Activated T-helper 2 cell treated with anti-CD3 and anti-CD28 coated beads, Interferon-gamma antibody, Interleukin-2, Interleukin-4, amounts not matched to agents 10 μg/mL and 5 μg/mL and 100 μg/mL, durations not matched to agents 14 hours and 24 hours and 36 hours (primary cell): ENCODE results near the gene KSR1. TPM values are rescaled to one million over a fixed set of nuclear protein-coding genes. Genes with fewer than 3 reads are reported as not detected.
"Not testable (repeated sequence)": the region's sequence is repeated elsewhere in the genome, so short reads cannot be mapped to it uniquely, and the experiment has no call there.

Source experiments
- DNase-seq: peaks from one replicate; pipeline ENCODE4 v3.0.0; 2021; ENCODE audit warnings: low spot score
- H3K27ac Mint-ChIP-seq: one replicate; pipeline ENCODE4 v1.8.0; 2021; ENCODE audit warnings: mixed read lengths
- H3K27me3 Mint-ChIP-seq: one replicate; pipeline ENCODE4 v1.8.0; 2021; ENCODE audit warnings: low read depth, mixed read lengths
- H3K36me3 Mint-ChIP-seq: one replicate; pipeline ENCODE4 v1.8.0; 2021; ENCODE audit warnings: low read depth, mixed read lengths
- H3K4me1 Mint-ChIP-seq: one replicate; pipeline ENCODE4 v1.8.0; 2021; ENCODE audit warnings: low read depth, mixed read lengths
- H3K4me3 Mint-ChIP-seq: one replicate; pipeline ENCODE4 v1.8.0; 2021; ENCODE audit warnings: low read depth, mild to moderate bottlenecking, moderate library complexity, mixed read lengths
- H3K9me3 Mint-ChIP-seq: one replicate; pipeline ENCODE4 v1.8.0; 2021; ENCODE audit warnings: mixed read lengths
- intact Hi-C: fragments of 100-400 bp; cut with micrococcal nuclease; formaldehyde crosslinking; loops from one replicate; pipeline ENCODE4 v1.15.1; 2023
- total RNA-seq: library from RNA; stranded (reverse); gene quantifications from 2 replicates; pipeline ENCODE4 v1.2.3, GENCODE V29; 2022

Gene KSR1
- total RNA-seq, 1 donor from 2014 or later: 96.5 TPM

- no peak overlapping the region for H3K27ac Mint-ChIP-seq
- H3K9me3 Mint-ChIP-seq: no peaks in the 10 kb centered on the region
- H3K36me3 Mint-ChIP-seq: no peaks in the 10 kb centered on the region
Measured at GRCh38 chr17:27429666-27430382, 26.4 kb upstream of the KSR1 start.

GRCh38 chr17:27430383-27430840, 25.8 kb upstream of the KSR1 start:
- Mint-ChIP-seq H3K27me3 (no peaks in the 10 kb centered on the region), H3K27ac (no peak overlapping the region), H3K4me3 (no peak overlapping the region), H3K4me1 (no peaks in the 10 kb centered on the region), H3K9me3 (no peaks in the 10 kb centered on the region), H3K36me3 (no peaks in the 10 kb centered on the region)
- intact Hi-C loops: no loop called here
- no peak for DNase-seq

More at GRCh38 chr17:27429666-27430382, 26.4 kb upstream of the KSR1 start:
- no peaks in the 10 kb centered on the region for H3K4me1 Mint-ChIP-seq
- intact Hi-C loops: no loop called here
- no peak for DNase-seq
- H3K4me3 Mint-ChIP-seq: no peak overlapping the region
- H3K27me3 Mint-ChIP-seq: no peaks in the 10 kb centered on the region

GRCh38 chr17:27430882-27431491, 25.3 kb upstream of the KSR1 start:
- DNase-seq: no peak
- no peaks in the 10 kb centered on the region for H3K4me1 Mint-ChIP-seq
- H3K4me3 Mint-ChIP-seq: no peak overlapping the region
- H3K9me3 Mint-ChIP-seq: no peaks in the 10 kb centered on the region
- H3K27ac Mint-ChIP-seq: no peak overlapping the region
- no peaks in the 10 kb centered on the region for H3K36me3 Mint-ChIP-seq
- intact Hi-C loops: no loop called here
- no peaks in the 10 kb centered on the region for H3K27me3 Mint-ChIP-seq

GRCh38 chr17:27433521-27433920, 22.7 kb upstream of the KSR1 start:
- intact Hi-C loops: no loop called here
- Mint-ChIP-seq H3K27ac (no peak overlapping the region), H3K4me3 (no peak overlapping the region), H3K27me3 (no peaks in the 10 kb centered on the region), H3K36me3 (no peaks in the 10 kb centered on the region), H3K9me3 (no peaks in the 10 kb centered on the region), H3K4me1 (no peaks in the 10 kb centered on the region)
- no peak for DNase-seq

GRCh38 chr17:27435431-27436070, 20.7 kb upstream of the KSR1 start:
- not testable (repeated sequence) for H3K4me1 Mint-ChIP-seq, H3K9me3 Mint-ChIP-seq

GRCh38 chr17:27438348-27438998, 17.8 kb upstream of the KSR1 start:
- H3K36me3 Mint-ChIP-seq: no peaks in the 10 kb centered on the region
- DNase-seq: no peak
- H3K4me3 Mint-ChIP-seq: no peak overlapping the region
- peaks cover 4% of the 10 kb centered on the region for H3K4me1 Mint-ChIP-seq
- H3K27ac Mint-ChIP-seq: no peak overlapping the region
- H3K9me3 Mint-ChIP-seq: no peaks in the 10 kb centered on the region
- no peaks in the 10 kb centered on the region for H3K27me3 Mint-ChIP-seq
- intact Hi-C loops: no loop called here

More at GRCh38 chr17:27435431-27436070, 20.7 kb upstream of the KSR1 start:
- intact Hi-C loops, H3K27me3 Mint-ChIP-seq, H3K4me3 Mint-ChIP-seq, DNase-seq, H3K27ac Mint-ChIP-seq, H3K36me3 Mint-ChIP-seq: not testable (repeated sequence)

- no peaks in the 10 kb centered on the region for H3K9me3 Mint-ChIP-seq
- no peak overlapping the region for H3K27ac Mint-ChIP-seq
- no peak for DNase-seq
- intact Hi-C loops: no loop called here
- no peak overlapping the region for H3K4me3 Mint-ChIP-seq
- peaks cover 4% of the 10 kb centered on the region for H3K4me1 Mint-ChIP-seq
- H3K36me3 Mint-ChIP-seq: no peaks in the 10 kb centered on the region
- H3K27me3 Mint-ChIP-seq: no peaks in the 10 kb centered on the region
Measured at GRCh38 chr17:27439342-27439741, 16.9 kb upstream of the KSR1 start.

GRCh38 chr17:27442702-27443101, 13.5 kb upstream of the KSR1 start:
- no peak overlapping the region for H3K4me3 Mint-ChIP-seq
- intact Hi-C loops: no loop called here
- DNase-seq: no peak
- H3K36me3 Mint-ChIP-seq: no peaks in the 10 kb centered on the region
- H3K4me1 Mint-ChIP-seq: peaks cover 6% of the 10 kb centered on the region
- H3K27me3 Mint-ChIP-seq: peaks cover 7% of the 10 kb centered on the region
- no peak overlapping the region for H3K27ac Mint-ChIP-seq
- no peaks in the 10 kb centered on the region for H3K9me3 Mint-ChIP-seq

GRCh38 chr17:27443491-27443890, 12.8 kb upstream of the KSR1 start:
- Mint-ChIP-seq H3K27me3 (peaks cover 7% of the 10 kb centered on the region), H3K27ac (no peak overlapping the region), H3K9me3 (no peaks in the 10 kb centered on the region), H3K4me1 (peaks cover 6% of the 10 kb centered on the region), H3K36me3 (no peaks in the 10 kb centered on the region), H3K4me3 (no peak overlapping the region)
- intact Hi-C loops: no loop called here
- no peak for DNase-seq

GRCh38 chr17:27445971-27446370, 10.3 kb upstream of the KSR1 start:
- Mint-ChIP-seq H3K27ac (no peak overlapping the region), H3K9me3 (no peaks in the 10 kb centered on the region), H3K36me3 (no peaks in the 10 kb centered on the region), H3K4me1 (peaks cover 4% of the 10 kb centered on the region), H3K27me3 (peaks cover 9% of the 10 kb centered on the region), H3K4me3 (no peak overlapping the region)
- intact Hi-C loops: no loop called here
- no peak for DNase-seq

- H3K27ac Mint-ChIP-seq: no peak overlapping the region
- H3K9me3 Mint-ChIP-seq: no peaks in the 10 kb centered on the region
- no peaks in the 10 kb centered on the region for H3K36me3 Mint-ChIP-seq
- H3K4me1 Mint-ChIP-seq: peaks cover 4% of the 10 kb centered on the region
- intact Hi-C loops: no loop called here
- H3K27me3 Mint-ChIP-seq: peaks cover 9% of the 10 kb centered on the region
- DNase-seq: no peak
- no peak overlapping the region for H3K4me3 Mint-ChIP-seq
Measured at GRCh38 chr17:27446569-27447301, 9.5 kb upstream of the KSR1 start.

- H3K4me1 Mint-ChIP-seq, H3K9me3 Mint-ChIP-seq, DNase-seq, intact Hi-C loops, H3K36me3 Mint-ChIP-seq, H3K4me3 Mint-ChIP-seq, H3K27ac Mint-ChIP-seq: not testable (repeated sequence)
- peaks cover 12% of the 10 kb centered on the region for H3K27me3 Mint-ChIP-seq
Measured at GRCh38 chr17:27448534-27448933, 7.7 kb upstream of the KSR1 start.
